ENCODE measurements around the gene PPP1R17. TPM values are rescaled to one million over a fixed set of nuclear protein-coding genes. Genes with fewer than 3 reads are reported as not detected.

Gene PPP1R17
- total and polyA plus RNA-seq, 2 of the 13 experiments (the other 11 are each of a cell fraction or from before 2014, with no cell fraction given), result not detected

DNA sequence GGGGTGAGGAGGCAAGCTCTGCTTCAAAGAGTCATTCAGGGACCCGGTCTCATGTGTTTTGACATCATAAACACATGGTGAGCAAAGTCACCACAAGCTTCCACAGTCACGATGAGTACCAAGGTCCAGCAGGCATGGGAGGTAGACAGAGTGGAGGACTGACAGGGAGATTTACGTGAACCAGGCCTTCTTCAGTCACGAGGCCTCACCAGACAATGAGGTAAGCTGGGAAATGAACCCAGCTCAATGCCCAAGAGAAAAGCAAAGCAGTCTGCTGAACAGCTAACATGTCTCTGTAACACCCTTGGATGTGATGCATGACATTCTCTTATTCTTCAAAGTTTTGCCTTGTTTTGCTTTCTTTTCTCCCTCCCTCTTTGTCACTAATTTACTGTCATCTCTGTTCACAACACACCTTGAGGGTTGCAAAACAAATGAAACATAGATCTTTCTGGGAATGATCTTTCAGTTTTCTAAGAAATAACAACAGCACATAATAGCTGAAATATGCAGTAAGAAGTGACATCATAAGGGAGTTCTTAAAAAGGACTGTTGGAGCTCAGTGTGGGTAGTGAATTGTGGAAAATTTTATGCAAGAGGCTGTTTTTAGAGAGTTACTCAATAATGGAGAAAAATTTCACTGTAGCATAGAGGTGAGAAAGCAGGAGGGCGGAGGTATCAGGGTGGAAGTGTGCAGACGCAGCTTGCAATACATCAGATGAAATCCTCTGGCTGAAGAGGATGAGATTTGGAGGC lies 9.0 kb downstream of the PPP1R17 start:
- H3K4me3 ChIP-seq (replicated peaks in 1 of 3; ENCODE audit: insufficient read depth in 1 of 3, low read depth in 2 of 3, low read length in 3 of 3), result no peak overlapping the region
- H3K36me3 ChIP-seq (replicated peaks in 1 of 2; ENCODE audit: control insufficient read depth in 1 of 2, insufficient read depth in 2 of 2, low read length in 2 of 2), result no peaks in the 10 kb centered on the region
- no peak overlapping the region for H3K4me2 ChIP-seq (ENCODE audit: low read depth, low read length)
- DNase-seq (ENCODE audit: low spot score) (no peak), ATAC-seq (no peak), FAIRE-seq (no peak)
- TF ChIP-seq PTBP1 (IDR thresholded peaks at IDR 0.05; ENCODE audit: low read depth, low read length, poor library complexity, severe bottlenecking) (no peak), ZFP36L2 (CRISPR knock-in tag; IDR thresholded peaks at IDR 0.05) (no peak), PCBP1 (IDR thresholded peaks at IDR 0.05; ENCODE audit: borderline replicate concordance, low read depth, low read length) (no peak), SETDB1 (CRISPR knock-in tag; IDR thresholded peaks at IDR 0.05; ENCODE audit: borderline replicate concordance) (no peak), ZNF234 (CRISPR knock-in tag; conservative IDR thresholded peaks at IDR 0.05) (no peak), PRMT3 (CRISPR knock-in tag; IDR thresholded peaks at IDR 0.05; ENCODE audit: borderline replicate concordance, low read depth) (no peak), ARNTL (CRISPR knock-in tag; IDR thresholded peaks at IDR 0.05) (no peak)
- TF ChIP-seq, protein P1, sequence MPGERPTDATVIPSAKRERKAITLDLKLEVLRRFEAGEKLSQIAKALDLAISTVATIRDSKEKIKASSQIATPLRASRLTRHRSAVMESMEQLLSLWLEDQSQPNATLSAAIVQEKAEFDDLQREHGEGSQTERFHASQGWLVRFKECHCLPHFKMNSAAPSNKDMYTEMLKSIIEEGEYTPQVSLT (CRISPR knock-in tag; IDR thresholded peaks at IDR 0.05; ENCODE audit: borderline replicate concordance, low read depth), result no peak
- no peaks in the 10 kb centered on the region for H3K4me1 ChIP-seq (ENCODE audit: insufficient read depth, low read length)
- in situ Hi-C loops (cut with HindIII; ENCODE audit: extremely low pct_ligation_motif_present, low pct_unique_long_range_greater_than_20kb), result no loop called here
- no peaks in the 10 kb centered on the region for H3K9me3 ChIP-seq (ENCODE audit: low read length)
- no TSS peak for BruUV-seq (replicated peaks)
- no peak overlapping the region for H2AFZ ChIP-seq (ENCODE audit: low read length)
- H3K9ac ChIP-seq (ENCODE audit: insufficient read depth, low read depth, low read length), result no peak overlapping the region
- H4K20me1 ChIP-seq (ENCODE audit: insufficient read depth, low read length), result no peaks in the 10 kb centered on the region
- intact Hi-C loops (cut with micrococcal nuclease; ENCODE audit: unreplicated experiment), result no loop called here
- H3K79me2 ChIP-seq (ENCODE audit: insufficient read depth, low read length), result no peaks in the 10 kb centered on the region
- ChIA-PET POLR2A (no interaction called here), CTCF (ENCODE audit: low intra/inter-chr PET ratio, low total read pairs) (no interaction called here)
- no peaks in the 10 kb centered on the region for H3K27me3 ChIP-seq (ENCODE audit: control insufficient read depth in 1 of 2, insufficient read depth in 2 of 2, low read length in 2 of 2)
- 8% methylated on average over 5 of the region's 6 CpGs for WGBS (ENCODE audit: low lambda C conversion rate)
- no peak overlapping the region for H3K27ac ChIP-seq (ENCODE audit: extremely low read length, insufficient read depth, low read length)
